ENCODE measurements around the gene DOCK9.
"Not testable (repeated sequence)": the region's sequence is repeated elsewhere in the genome, so short reads cannot be mapped to it uniquely, and the experiment has no call there.

Gene DOCK9

GRCh38 chr13:98894814-98895213 lies 83.0 kb downstream of the DOCK9 start:
- not testable (repeated sequence) for H3K23ac ChIP-seq (ENCODE audit: low read length in 2 of 2); H4K91ac ChIP-seq (ENCODE audit: low read length); H3K9ac ChIP-seq (ENCODE audit: low read length); H3K27ac ChIP-seq (ENCODE audit: low read length, poor library complexity, severe bottlenecking); H3K4me3 ChIP-seq (ENCODE audit: insufficient read depth in 1 of 2, low read depth in 1 of 2, low read length in 2 of 2); H2BK5ac ChIP-seq (ENCODE audit: low read depth, low read length, poor library complexity, severe bottlenecking); H3K4ac ChIP-seq (ENCODE audit: low read depth in 1 of 2, low read length in 2 of 2); H3K4me1 ChIP-seq (ENCODE audit: control insufficient read depth, insufficient read depth, low read depth, low read length); H2AK5ac ChIP-seq (ENCODE audit: low read length, severe bottlenecking); H3K9me3 ChIP-seq (ENCODE audit: control insufficient read depth, low read length); DNase-seq; H3K18ac ChIP-seq (ENCODE audit: low read depth in 1 of 2, low read length in 2 of 2); H2BK120ac ChIP-seq (ENCODE audit: low read depth, low read length); H3K14ac ChIP-seq (ENCODE audit: low read length in 2 of 2); H3K4me2 ChIP-seq (ENCODE audit: low read length, poor library complexity, severe bottlenecking); H3K79me1 ChIP-seq (replicated peaks; ENCODE audit: low read length, poor library complexity, severe bottlenecking); H3K27me3 ChIP-seq (ENCODE audit: control insufficient read depth in 1 of 2, insufficient read depth in 1 of 2, low read length in 2 of 2); H2BK15ac ChIP-seq (ENCODE audit: low read depth, poor library complexity, severe bottlenecking); H2BK12ac ChIP-seq (ENCODE audit: low read length in 2 of 2); H4K8ac ChIP-seq (ENCODE audit: low read length); H2AFZ ChIP-seq (ENCODE audit: low read depth, low read length)
- H3K36me3 ChIP-seq (ENCODE audit: control insufficient read depth in 1 of 2, insufficient read depth in 2 of 2, low read depth in 1 of 2, low read length in 2 of 2) = peaks cover 8 to 16% of the 10 kb centered on the region in 2 experiments
- 96% methylated on average over 7 of the region's 8 CpGs for WGBS

GRCh38 chr13:98893371-98893770 lies 84.5 kb downstream of the DOCK9 start:
- Histone ChIP-seq H2BK5ac (ENCODE audit: low read depth, low read length, poor library complexity, severe bottlenecking) (no peak overlapping the region), H3K4me2 (ENCODE audit: low read length, poor library complexity, severe bottlenecking) (no peak overlapping the region), H3K4me1 (ENCODE audit: control insufficient read depth, insufficient read depth, low read depth, low read length) (peaks cover 5% of the 10 kb centered on the region), H2AFZ (ENCODE audit: low read depth, low read length) (no peak overlapping the region), H3K27ac (ENCODE audit: low read length, poor library complexity, severe bottlenecking) (no peak overlapping the region), H2AK5ac (ENCODE audit: low read length, severe bottlenecking) (no peak overlapping the region), H2BK12ac (ENCODE audit: low read length in 2 of 2) (no peak overlapping the region), H4K91ac (ENCODE audit: low read length) (no peak overlapping the region), H3K4ac (ENCODE audit: low read depth in 1 of 2, low read length in 2 of 2) (no peak overlapping the region), H3K9ac (ENCODE audit: low read length) (no peak overlapping the region), H3K4me3 (ENCODE audit: insufficient read depth in 1 of 2, low read depth in 1 of 2, low read length in 2 of 2) (no peak overlapping the region), H3K36me3 (ENCODE audit: control insufficient read depth in 1 of 2, insufficient read depth in 2 of 2, low read depth in 1 of 2, low read length in 2 of 2) (peaks cover 8 to 16% of the 10 kb centered on the region in 2 experiments), H3K27me3 (ENCODE audit: control insufficient read depth in 1 of 2, insufficient read depth in 1 of 2, low read length in 2 of 2) (no peaks in the 10 kb centered on the region), H3K23ac (ENCODE audit: low read length in 2 of 2) (no peak overlapping the region), H3K18ac (ENCODE audit: low read depth in 1 of 2, low read length in 2 of 2) (no peak overlapping the region), H2BK15ac (ENCODE audit: low read depth, poor library complexity, severe bottlenecking) (no peak overlapping the region), H3K79me1 (replicated peaks; ENCODE audit: low read length, poor library complexity, severe bottlenecking) (peaks cover 3% of the 10 kb centered on the region), H3K9me3 (ENCODE audit: control insufficient read depth, low read length) (no peaks in the 10 kb centered on the region), H3K14ac (ENCODE audit: low read length in 2 of 2) (no peak overlapping the region), H4K8ac (ENCODE audit: low read length) (no peak overlapping the region), H2BK120ac (ENCODE audit: low read depth, low read length) (no peak overlapping the region)
- WGBS = 98% methylated on average over 3 of the region's 5 CpGs
- DNase-seq = no peak

- Histone ChIP-seq H3K18ac (ENCODE audit: low read depth in 1 of 2, low read length in 2 of 2) (no peak overlapping the region), H3K9me3 (ENCODE audit: control insufficient read depth, low read length) (no peaks in the 10 kb centered on the region), H2BK5ac (ENCODE audit: low read depth, low read length, poor library complexity, severe bottlenecking) (no peak overlapping the region), H4K8ac (ENCODE audit: low read length) (peak overlapping the region; percentile 14), H3K36me3 (ENCODE audit: control insufficient read depth in 1 of 2, insufficient read depth in 2 of 2, low read depth in 1 of 2, low read length in 2 of 2) (peaks cover 4 to 15% of the 10 kb centered on the region in 2 experiments), H3K9ac (ENCODE audit: low read length) (no peak overlapping the region), H3K4me2 (ENCODE audit: low read length, poor library complexity, severe bottlenecking) (no peak overlapping the region), H2AK5ac (ENCODE audit: low read length, severe bottlenecking) (no peak overlapping the region), H2BK120ac (ENCODE audit: low read depth, low read length) (no peak overlapping the region), H3K23ac (ENCODE audit: low read length in 2 of 2) (no peak overlapping the region), H2AFZ (ENCODE audit: low read depth, low read length) (no peak overlapping the region), H4K91ac (ENCODE audit: low read length) (no peak overlapping the region), H3K27ac (ENCODE audit: low read length, poor library complexity, severe bottlenecking) (no peak overlapping the region), H3K14ac (ENCODE audit: low read length in 2 of 2) (no peak overlapping the region), H3K79me1 (replicated peaks; ENCODE audit: low read length, poor library complexity, severe bottlenecking) (peaks cover 3% of the 10 kb centered on the region), H2BK15ac (ENCODE audit: low read depth, poor library complexity, severe bottlenecking) (no peak overlapping the region), H3K27me3 (ENCODE audit: control insufficient read depth in 1 of 2, insufficient read depth in 1 of 2, low read length in 2 of 2) (no peaks in the 10 kb centered on the region), H3K4me1 (ENCODE audit: control insufficient read depth, insufficient read depth, low read depth, low read length) (peaks cover 5% of the 10 kb centered on the region), H3K4me3 (ENCODE audit: insufficient read depth in 1 of 2, low read depth in 1 of 2, low read length in 2 of 2) (no peak overlapping the region), H3K4ac (ENCODE audit: low read depth in 1 of 2, low read length in 2 of 2) (no peak overlapping the region), H2BK12ac (ENCODE audit: low read length in 2 of 2) (no peak overlapping the region)
- no peak for DNase-seq
- 84% methylated on average over 5 of the region's 5 CpGs for WGBS
Observed at GRCh38 chr13:98892821-98893220, 85.0 kb downstream of the DOCK9 start.

GRCh38 chr13:98892077-98892476 lies 85.8 kb downstream of the DOCK9 start:
- H2AK5ac ChIP-seq (ENCODE audit: low read length, severe bottlenecking) = no peak overlapping the region
- 66% methylated on average over 3 of the region's 3 CpGs for WGBS
- H4K8ac ChIP-seq (ENCODE audit: low read length) = no peak overlapping the region
- H4K91ac ChIP-seq (ENCODE audit: low read length) = no peak overlapping the region
- peaks cover 3% of the 10 kb centered on the region for H3K79me1 ChIP-seq (replicated peaks; ENCODE audit: low read length, poor library complexity, severe bottlenecking)
- no peak overlapping the region for H2BK5ac ChIP-seq (ENCODE audit: low read depth, low read length, poor library complexity, severe bottlenecking)
- H3K9ac ChIP-seq (ENCODE audit: low read length) = no peak overlapping the region
- no peaks in the 10 kb centered on the region for H3K27me3 ChIP-seq (ENCODE audit: control insufficient read depth in 1 of 2, insufficient read depth in 1 of 2, low read length in 2 of 2)
- DNase-seq = no peak
- no peak overlapping the region for H3K27ac ChIP-seq (ENCODE audit: low read length, poor library complexity, severe bottlenecking)
- no peak overlapping the region for H3K14ac ChIP-seq (ENCODE audit: low read length in 2 of 2)
- peaks cover 3 to 13% of the 10 kb centered on the region in 2 experiments for H3K36me3 ChIP-seq (ENCODE audit: control insufficient read depth in 1 of 2, insufficient read depth in 2 of 2, low read depth in 1 of 2, low read length in 2 of 2)
- peaks cover 5% of the 10 kb centered on the region for H3K4me1 ChIP-seq (ENCODE audit: control insufficient read depth, insufficient read depth, low read depth, low read length)
- H3K4ac ChIP-seq (ENCODE audit: low read depth in 1 of 2, low read length in 2 of 2) = no peak overlapping the region
- H3K4me2 ChIP-seq (ENCODE audit: low read length, poor library complexity, severe bottlenecking) = no peak overlapping the region
- H3K9me3 ChIP-seq (ENCODE audit: control insufficient read depth, low read length) = no peaks in the 10 kb centered on the region
- no peak overlapping the region for H3K18ac ChIP-seq (ENCODE audit: low read depth in 1 of 2, low read length in 2 of 2)
- H3K23ac ChIP-seq (ENCODE audit: low read length in 2 of 2) = no peak overlapping the region
- H3K4me3 ChIP-seq (ENCODE audit: insufficient read depth in 1 of 2, low read depth in 1 of 2, low read length in 2 of 2) = no peak overlapping the region
- H2BK12ac ChIP-seq (ENCODE audit: low read length in 2 of 2) = no peak overlapping the region
- no peak overlapping the region for H2BK120ac ChIP-seq (ENCODE audit: low read depth, low read length)
- H2BK15ac ChIP-seq (ENCODE audit: low read depth, poor library complexity, severe bottlenecking) = no peak overlapping the region
- H2AFZ ChIP-seq (ENCODE audit: low read depth, low read length) = no peak overlapping the region

All from mesenchymal stem cell (in vitro differentiated cells and primary cell).